Cortex of kidney (tissue), 1 donor: ENCODE data around the gene PTPN7.
"Not testable (repeated sequence)": the region's sequence is repeated elsewhere in the genome, so short reads cannot be mapped to it uniquely, and the experiment has no call there.

ENCODE experiments used
- DNase-seq: peaks from one replicate; lab custom pipeline; 2025; lab: John Stamatoyannopoulos, UW

The PTPN7 gene

DNA sequence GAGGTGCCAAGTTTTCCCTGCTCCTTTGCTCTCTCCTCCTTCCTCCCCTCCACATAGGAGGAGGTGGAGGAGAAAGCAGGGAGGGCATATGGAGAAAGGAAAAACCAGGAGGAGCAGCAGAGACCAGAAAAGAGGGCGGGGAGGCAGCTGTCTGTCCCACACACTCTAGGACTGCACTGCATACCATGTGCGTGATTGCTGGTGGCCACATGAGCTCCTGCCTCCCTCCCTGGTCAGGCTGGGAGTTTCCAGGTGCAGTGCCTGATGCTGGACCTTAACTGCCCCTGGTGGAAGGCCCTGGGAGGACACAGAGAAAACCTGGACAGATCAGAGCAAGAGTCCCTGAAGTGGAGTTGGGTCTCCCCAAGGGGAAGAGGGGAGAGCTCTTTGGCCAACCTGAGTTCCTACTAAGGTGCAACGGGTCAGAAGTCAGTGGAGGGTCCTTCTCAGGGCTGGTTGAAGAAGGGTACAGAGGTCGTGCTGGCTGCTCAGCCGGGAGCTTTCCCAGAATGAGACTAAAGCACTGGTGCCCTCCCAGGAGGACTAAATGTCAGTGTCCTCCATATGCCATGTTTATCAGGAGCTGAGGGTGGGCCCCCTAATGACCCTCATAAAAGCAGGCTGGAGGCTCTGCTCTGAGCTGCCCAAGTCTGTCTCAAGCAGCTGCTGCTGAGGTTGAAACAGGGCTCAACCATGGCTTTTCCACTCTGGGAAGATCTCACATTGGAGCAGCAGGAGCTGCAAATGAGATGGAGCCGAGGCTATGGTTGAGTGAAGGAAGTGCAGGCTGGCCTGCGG, 29.7 kb upstream of the PTPN7 start:
- no peak for DNase-seq

DNA sequence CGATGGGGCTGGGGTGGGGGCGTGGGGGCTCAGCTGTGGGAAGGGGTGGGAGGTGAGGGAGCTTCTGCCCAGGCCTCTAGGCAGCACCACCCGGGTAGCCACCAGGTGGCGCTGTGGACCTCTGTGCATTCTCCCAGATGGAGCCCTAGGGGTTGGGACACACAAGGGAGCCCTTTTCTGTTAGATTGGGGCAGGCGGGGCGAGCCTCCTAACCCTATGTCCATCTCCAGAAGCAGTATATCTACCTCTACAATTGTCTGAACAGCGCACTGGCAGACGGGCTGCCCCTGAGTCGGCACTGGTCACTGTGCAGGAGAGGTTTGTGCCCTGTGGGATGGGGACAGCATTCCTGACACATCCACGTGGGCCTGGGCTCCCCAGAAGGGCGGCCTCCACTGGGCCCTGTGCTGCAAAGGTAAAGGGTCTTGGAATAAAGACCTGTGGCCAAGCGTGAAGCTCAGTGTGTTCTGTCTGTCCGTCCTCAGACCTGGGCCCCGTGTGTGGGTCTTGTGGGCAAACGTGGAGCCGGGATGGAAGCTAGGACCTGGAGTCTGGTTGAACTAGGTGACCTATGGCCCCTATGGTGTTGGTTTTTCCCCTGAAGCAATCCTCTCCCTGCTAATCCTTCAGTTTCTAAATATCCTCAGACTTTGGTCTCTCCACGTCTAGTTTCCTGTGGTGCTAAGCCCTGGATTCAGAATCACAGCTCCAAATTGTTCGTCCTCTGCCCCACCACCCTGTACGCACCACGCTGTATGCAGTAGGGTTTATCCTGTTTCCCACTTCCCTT, 28.8 kb upstream of the PTPN7 start:
- no peak for DNase-seq

DNA sequence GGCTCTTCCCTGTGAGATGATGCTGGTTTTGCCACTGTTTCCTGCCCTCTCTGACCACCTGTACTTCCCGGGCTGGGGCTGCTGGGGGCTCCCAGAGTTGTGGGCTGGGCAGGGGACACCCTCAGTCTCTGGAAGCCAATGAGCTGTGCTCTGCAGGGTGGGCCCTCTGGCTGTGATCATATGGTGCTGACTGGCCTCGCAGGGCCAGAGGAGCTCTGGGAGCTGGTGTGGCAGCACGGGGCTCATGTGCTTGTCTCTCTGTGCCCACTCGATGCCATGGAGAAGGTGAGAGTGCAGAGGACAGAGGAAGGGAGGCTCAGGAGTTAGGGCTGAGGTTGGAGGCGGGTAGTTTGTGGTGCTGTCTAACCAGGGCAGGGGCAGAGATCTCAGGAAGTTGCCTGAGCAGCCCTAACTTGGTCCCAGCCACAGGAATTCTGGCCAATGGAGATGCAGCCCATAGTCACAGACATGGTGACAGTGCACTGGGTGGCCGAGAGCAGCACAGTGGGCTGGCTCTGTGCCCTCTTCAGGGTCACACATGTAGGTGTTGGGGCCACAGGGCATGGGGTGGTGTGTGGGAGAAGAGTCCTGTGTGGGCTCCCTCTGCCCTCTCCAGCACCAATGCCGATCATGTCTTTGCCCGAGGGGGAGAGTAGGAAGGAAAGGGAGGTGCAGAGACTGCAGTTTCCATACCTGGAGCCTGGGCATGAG, 27.4 kb upstream of the PTPN7 start:
- no peak for DNase-seq

DNA sequence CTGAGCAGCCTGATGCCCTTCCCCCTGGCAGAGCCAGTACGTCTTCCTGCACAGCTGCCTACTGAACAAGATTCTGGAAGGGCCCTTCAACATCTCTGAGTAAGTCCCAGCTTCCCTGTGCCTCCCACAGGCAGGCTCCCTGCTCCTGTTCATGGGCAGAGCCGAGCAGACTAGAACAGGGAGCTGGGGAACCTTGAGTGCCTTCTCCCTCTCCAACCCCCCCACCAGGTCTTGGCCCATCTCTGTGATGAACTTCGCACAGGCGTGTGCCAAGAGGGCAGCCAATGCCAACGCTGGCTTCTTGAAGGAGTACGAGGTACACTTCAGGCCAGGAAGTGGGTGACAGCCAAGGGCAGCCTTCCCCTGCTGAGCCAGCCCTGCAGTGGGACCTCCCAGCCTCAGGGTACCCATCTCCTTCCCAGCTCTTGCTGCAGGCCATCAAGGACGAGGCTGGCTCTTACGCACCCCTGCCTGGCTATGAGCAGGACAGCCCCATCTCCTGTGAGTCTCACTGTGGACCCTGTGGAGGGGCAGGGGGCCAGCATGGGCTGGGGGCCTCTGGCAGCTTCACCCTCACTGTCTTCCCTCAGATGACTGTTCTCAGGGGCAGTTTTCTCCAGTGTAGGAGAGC, 26.8 kb upstream of the PTPN7 start:
- no peak for DNase-seq

DNA sequence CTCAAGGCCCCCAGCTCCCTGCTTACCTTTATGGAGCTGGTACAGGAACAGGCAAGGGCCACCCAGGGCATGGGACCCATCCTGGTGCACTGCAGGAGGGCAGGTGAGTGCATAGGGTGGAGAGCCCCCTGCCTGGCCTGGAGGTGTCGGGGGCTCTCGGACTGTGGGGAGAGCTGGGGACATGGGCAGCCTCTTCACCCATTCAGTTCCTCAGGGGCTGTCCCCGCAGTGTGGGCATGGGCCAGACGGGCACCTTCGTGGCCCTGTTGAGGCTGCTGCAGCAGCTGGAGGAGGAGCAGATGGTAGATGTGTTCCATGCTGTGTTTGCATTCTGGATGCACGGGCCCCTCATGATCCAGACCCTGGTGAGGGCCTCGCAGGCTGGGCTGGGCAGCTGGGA, 25.9 kb upstream of the PTPN7 start:
- DNase-seq: no peak

DNA sequence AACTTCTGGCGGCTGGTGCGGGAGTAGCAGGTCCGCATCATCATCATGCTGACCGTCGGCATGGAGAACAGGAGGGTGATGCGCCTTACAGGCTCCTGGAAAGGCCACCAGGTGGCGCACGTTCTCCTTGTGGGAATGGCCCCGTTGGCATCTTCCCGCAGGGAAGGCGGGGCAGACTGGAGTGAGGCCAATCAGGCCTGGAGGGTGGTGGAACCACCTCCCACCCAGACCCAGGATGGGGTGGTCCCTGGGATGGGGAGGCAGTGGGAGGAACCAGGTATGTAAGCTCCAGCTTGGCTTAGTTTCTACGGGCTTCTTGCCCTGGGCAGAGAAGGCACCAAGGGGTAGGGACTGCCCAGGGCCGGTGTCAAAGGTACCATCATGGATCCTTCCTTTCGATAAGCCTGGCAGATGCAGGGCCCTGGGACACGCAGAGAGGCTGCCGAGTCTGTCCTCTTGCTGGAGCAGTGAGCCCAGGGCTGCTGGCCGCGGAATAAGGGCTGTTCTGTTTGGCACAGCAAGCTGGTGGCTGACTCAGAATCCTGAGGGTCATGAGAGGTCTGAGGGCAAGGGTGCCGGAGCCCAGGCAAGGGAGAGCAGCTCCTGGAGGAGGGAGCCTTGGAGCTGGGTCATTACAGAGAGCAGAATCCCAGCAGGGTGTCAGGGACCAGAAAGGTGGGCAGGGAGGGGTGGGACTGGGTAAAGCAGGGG, 24.5 kb upstream of the PTPN7 start:
- DNase-seq: no peak

DNA sequence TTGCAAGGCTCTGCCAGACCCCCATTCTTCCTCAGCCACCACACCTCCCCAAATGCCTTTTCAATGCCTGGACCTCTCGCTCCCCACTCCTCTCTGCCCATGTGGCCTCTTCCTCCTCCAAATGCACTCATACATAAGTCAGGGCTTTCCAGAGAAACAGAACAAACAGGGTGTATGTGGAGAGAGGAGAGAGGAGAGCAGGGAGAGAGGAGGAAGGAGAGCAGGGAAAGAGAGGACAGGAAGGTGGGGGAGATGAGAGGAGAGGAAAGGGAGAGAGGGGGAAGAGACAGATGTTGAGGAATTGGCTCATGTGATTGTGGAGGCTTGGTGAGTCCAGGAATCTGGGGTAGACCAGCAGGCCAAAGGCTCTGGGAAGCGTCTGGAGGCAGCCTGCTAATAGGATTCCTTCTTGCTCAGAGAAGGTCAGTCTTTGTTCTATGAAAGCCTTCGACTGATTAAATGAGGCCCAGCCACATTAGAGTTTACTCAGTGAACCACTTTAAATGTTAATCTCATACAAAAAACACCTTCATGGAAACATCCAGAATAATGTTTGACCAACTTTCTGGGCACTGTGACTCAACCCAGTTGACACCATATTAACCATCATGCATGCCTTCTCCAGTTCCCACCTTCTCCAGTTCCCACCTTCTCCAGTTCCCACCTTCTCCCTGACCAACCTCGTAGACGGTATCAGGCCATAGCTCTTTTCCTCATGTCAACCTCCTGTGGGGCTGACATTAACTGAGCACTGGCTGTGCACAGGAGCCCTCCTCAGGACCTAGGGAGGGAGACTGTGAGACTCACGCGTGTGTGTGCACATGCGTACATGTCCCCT, 21.9 kb upstream of the PTPN7 start:
- no peak for DNase-seq

DNA sequence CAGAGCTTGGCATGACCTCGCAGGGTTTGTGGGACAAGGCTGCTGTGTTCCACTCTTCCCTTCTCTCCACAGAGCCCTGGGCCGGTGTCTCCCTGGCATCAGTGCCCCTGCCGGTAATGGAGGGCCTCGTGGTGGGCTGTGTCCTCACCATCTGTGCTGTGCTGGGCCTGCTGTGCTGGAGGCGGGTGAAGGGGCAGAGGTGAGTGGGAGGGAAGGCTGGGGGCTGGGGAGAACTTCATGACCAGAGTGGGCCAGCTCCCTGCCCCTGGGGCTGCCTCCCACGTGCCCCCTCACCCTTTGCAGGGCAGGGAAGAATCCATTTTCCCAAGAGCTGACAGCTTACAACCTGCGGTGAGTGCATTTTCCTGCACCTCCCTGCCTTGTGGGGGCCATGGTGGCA, 21.2 kb upstream of the PTPN7 start:
- DNase-seq: no peak

DNA sequence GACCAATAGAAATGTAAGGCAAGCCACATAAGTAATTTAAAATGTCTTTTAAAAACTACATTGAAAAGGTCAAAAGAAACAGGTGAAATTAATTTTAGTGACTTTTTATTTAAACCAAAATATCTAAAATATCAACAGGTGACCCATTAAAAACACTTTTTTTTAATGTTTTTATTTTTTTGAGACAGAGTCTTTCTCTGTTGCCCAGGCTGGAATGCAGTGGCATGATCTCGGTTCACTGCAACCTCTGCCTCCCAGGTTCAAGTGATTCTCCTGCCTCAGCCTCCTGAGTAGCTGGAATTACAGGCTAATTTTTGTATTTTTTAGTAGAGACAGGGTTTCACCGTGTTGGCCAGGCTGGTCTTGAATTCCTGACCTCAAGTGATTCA, 20.3 kb upstream of the PTPN7 start:
- DNase-seq: not testable (repeated sequence)

DNA sequence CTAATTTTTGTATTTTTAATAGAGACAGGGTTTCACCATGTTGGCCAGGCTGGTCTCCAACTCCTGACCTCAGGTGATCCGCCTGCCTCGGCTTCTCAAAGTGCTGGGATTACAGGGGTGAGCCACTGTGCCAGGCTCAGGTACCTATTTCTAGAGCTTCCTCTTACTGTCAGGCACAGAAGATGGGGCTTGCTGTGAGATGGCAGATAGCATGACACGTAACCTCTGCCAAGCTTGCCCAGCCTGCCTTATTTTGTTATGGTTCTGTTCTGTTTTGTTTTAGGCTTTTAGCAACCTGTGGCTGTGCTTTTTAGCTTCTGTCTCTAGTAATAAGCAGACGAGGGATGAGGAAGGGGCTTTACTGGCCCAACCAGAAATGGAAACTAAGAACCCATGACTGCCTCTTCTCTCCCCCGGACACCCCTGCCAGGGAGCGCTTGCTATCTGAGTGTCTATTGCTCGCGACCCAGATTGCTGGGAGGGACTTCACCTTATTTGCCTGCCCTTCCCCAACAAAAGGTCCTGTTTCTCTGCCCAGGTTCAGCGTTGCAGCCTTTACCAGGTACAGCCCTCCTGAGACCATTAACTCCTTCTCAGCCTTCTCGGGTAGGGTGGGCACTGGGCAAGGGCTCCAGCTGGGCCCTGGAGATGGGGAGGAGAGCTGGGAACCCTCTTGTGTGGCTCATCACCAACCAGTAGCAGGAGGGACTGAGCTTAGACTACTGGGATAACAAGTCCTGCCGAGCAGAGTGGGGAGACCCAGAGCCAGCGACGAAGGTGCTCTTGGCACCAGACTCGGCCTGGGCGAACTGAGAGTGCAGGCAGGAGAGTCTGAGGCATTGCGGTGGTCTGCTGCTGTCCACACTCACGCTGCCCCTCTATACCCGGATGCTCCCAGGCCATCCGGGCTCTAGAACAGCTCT, 19.7 kb upstream of the PTPN7 start:
- no peak for DNase-seq

DNA sequence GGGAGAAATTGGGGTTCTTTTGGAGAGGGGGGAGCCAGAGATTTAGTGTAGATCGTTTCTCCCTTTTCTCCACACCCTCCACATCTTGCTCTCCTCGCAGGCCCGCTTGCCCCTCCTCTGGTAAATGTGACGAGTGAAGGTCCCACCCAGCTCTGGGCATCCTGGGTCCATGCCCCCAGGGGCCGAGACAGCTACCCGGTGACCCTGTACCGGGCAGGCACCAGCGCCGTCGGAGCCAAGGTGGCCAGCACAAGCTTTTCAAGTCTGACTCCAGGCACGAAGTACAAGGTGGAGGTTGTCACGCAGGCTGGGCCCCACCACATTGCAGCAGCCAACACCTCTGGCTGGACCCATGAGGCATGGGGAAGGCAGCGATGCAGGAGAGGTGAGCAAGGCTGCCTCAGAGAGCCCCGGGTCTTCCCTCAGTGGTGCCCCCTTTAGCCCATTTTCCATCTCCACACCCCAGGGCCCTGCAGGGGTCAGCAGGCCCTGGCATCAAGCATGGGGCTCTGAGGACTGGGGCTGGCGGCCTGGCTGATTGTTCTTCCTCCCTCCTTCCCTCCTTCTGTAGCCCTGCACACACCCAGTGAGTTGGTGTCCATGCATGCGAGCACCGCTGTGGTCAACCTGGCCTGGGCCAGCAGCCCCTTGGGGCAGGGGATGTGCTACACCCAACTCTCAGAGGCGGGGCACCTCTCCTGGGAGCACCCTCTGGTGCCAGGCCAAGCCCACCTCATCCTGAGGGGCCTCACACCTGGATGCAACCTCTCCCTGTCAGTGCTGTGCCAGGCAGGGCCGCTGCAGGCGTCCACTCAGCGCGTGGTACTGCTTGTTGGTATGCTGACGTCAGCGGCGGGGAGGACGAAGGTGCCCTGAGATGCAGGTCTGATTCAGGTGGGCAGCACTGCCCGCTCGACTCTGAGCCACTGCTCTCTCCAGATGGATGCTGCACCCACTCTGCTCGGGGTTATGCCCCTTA, 16.8 kb upstream of the PTPN7 start:
- DNase-seq: no peak

DNA sequence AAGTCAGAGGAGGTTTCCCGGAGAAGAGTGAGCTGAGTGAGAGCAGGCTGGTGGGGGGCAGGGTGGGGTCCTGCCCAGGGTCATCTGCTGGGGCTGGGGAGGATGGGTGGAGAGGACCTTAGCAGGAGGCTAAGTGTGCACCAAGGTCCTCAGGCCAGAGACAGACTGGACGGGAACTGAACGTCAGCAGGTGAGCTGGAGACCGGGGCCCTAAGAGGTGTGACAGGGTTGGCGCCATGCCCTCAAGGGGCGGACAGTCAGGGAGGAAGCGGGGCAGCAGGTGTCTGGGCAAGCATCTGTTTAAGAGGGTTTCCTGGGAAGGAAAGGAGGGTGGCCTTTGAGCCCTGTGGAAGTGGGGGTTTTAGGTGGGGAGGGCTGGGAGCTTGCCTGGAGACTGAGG, 13.6 kb upstream of the PTPN7 start:
- DNase-seq: no peak

DNA sequence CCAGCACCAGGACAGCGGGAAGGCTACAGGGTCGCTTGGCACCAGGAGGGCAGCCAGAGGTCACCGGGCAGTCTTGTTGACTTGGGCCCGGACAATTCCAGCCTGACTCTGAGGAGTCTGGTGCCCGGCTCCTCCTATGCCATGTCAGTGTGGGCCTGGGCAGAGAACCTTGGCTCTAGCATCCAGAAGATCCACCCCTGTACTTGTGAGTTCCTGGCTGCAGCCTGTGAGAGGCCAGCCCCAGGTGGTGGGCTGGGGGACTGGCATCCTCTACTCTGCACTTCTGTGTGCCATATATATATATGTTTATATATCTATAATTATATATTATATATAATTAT, 11.6 kb upstream of the PTPN7 start:
- DNase-seq: no peak

DNA sequence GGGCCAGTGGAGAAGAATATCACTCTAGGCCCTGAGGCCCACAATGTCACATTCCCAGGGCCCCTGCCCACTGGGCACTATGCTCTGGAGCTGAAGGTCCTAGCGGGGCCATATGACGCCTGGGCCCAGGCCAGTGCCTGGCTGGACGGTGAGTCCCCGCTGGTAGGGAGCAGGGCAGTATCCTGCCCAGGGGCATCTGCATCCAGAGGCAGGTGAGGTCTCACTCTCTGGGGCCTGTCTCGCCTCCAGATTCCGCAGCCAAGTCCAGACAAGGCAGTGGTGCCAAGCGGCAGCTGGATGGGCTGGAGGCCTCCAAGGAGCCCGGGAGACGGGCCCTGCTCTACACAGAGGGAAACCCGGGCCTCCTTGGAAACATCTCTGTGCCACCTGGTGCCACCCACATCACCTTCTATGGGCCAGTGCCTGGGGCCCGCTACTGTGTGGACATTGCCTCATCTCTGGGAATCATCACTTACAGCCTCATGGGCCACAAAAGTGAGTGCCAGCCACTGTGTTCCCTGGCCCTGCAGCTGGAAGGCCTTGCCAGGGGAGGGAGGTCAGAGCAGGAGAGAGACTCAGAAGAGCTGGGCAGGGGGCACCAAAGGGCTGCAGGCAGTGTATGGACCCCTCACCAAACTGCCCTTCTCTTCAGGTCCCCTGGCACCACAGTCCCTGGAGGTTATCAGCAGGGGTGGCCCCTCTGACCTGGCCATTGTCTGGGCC, 11.1 kb upstream of the PTPN7 start:
- DNase-seq: no peak

DNA sequence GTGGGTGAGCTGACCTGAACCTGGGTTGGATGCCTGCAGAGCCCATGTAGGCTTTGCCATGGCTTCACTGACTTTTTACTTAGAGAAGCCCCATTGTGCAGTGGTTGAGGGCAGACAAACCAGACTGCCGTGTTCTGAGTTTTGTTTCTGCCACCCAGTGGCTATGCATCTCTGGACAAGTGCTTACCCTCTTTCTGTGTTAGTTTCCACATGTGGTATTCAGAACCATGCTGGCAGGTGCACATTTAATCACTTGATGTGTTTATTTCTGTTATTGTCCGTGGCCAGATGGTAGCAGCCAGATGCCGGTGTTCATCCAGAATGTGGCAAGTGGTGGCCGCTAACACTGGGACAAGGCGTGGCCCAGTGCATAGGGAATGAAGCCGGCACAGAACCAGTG, 10.3 kb upstream of the PTPN7 start:
- no peak for DNase-seq

DNA sequence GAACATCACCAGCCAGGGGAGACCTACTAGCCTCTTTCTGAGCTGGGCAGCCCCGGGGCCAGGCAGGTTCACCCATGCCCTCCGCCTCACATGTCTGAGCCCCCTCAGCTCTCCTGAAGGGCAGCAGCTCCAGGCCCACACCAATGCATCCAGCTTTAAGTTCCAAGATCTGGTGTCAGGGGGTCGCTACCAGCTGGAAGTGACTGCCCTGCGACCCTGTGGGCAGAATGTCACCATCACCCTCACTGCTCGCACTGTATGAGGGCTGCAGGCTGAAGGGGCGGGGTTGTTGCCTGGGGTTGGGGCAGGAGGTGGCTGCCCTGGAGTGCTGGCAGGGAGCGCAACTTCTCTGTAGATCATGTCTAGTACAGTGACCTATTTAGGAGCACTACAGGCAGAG, 8.5 kb upstream of the PTPN7 start:
- DNase-seq: no peak

DNA sequence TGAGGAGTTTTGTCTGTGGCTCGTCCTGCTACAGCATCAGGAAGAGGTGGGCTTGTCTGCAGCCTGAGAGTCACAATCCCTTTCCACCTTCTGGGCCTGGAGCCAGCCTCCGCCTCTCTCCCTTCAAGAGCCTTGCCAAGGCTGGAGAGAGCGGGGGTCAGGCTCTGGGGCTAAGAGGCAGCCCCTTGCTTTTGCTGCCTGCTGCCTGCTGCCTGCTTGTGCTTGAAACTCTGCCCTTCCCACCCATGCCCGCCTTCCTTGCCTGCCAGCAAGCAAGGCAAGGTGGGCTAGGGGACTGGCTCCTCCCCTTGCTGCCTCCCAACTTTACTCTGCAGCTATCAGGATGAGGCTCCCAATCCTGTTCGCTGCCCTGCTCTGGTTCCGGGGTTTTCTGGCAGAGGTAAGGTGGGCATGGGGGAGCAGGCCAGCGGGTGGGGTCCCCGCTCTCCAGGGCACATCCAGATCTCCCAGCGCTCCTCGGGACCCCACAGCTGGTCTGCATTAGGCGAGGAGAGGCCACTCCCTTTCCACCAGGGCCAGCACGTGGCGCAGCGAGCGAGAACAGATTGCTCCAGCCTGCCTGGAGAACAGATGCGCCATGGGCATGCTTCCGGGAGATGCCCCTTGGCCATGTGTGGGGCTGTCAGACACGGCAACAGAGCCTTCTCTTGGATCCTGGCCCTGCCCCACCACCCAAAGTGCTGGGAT, 7.5 kb upstream of the PTPN7 start:
- DNase-seq: no peak
